DMS53 treated with DMSO at 0.1 percent for 48 hours (cell line): ENCODE measurements around the gene ATP5MK.
"Not testable (repeated sequence)": the region's sequence is repeated elsewhere in the genome, so short reads cannot be mapped to it uniquely, and the experiment has no call there.

Experiments used
- DNase-seq: peaks from one replicate; lab custom pipeline; 2025; ENCODE audit not compliant: unreplicated experiment; lab: John Stamatoyannopoulos, UW

ATP5MK gene

GRCh38 chr10:103396067-103396788, at the start of gene ATP5MK, which contains the start of gene PDCD11:
Gene ATP5MK, minus strand, starts transcription at chr10:103396475. Its CDS starts 4,018 bp downstream, at chr10:103392457.
Gene PDCD11, plus strand, starts transcription at chr10:103396626. Its CDS starts 1,801 bp downstream, at chr10:103398427.
- peak; percentile 97 for DNase-seq

- no peak for DNase-seq
These were observed 49.1 kb upstream of the ATP5MK start for GRCh38 chr10:103445366-103445765.

GRCh38 chr10:103444478-103444877, 48.2 kb upstream of the ATP5MK start:
- DNase-seq, result no peak

- no peak for DNase-seq
These were observed 47.4 kb upstream of the ATP5MK start for GRCh38 chr10:103443475-103444185.

- DNase-seq, result no peak
These were observed 45.8 kb upstream of the ATP5MK start for GRCh38 chr10:103442031-103442461.

- no peak for DNase-seq
These were observed 45.3 kb upstream of the ATP5MK start for GRCh38 chr10:103441611-103442010.

- DNase-seq, result no peak
These were observed 44.9 kb upstream of the ATP5MK start for GRCh38 chr10:103441206-103441605.

- DNase-seq, result no peak
These were observed 44.1 kb upstream of the ATP5MK start for GRCh38 chr10:103440416-103440815.

- DNase-seq, result no peak
These were observed 43.5 kb upstream of the ATP5MK start for GRCh38 chr10:103439776-103440175.

GRCh38 chr10:103433858-103434257, 37.6 kb upstream of the ATP5MK start:
- DNase-seq, result no peak

- DNase-seq, result peak; percentile 5
These were observed 35.6 kb upstream of the ATP5MK start for GRCh38 chr10:103431902-103432301.

- DNase-seq, result no peak
These were observed 33.4 kb upstream of the ATP5MK start for GRCh38 chr10:103429647-103430046.

- no peak for DNase-seq
These were observed 32.8 kb upstream of the ATP5MK start for GRCh38 chr10:103428989-103429643.

- DNase-seq, result no peak
These were observed 31.6 kb upstream of the ATP5MK start for GRCh38 chr10:103427866-103428265.

GRCh38 chr10:103423748-103424147, 27.5 kb upstream of the ATP5MK start:
- DNase-seq, result no peak

- no peak for DNase-seq
These were observed 22.8 kb upstream of the ATP5MK start for GRCh38 chr10:103419101-103419500.

GRCh38 chr10:103417601-103418000, 21.3 kb upstream of the ATP5MK start:
- DNase-seq, result no peak

- DNase-seq, result not testable (repeated sequence)
These were observed 20.8 kb upstream of the ATP5MK start for GRCh38 chr10:103417148-103417469.

GRCh38 chr10:103416436-103417147, 20.3 kb upstream of the ATP5MK start:
- DNase-seq, result peak; percentile 69

- no peak for DNase-seq
These were observed 19.3 kb upstream of the ATP5MK start for GRCh38 chr10:103415581-103415980.

GRCh38 chr10:103413564-103413963, 17.3 kb upstream of the ATP5MK start:
- DNase-seq, result no peak
